A549 treated with AZD9567 at 1 μM for 4 hours (cell line): ENCODE data around the gene GJD3. TPM values are rescaled to one million over a fixed set of nuclear protein-coding genes. Genes with fewer than 3 reads are reported as not detected.

Source experiments
- total RNA-seq: library from RNA; stranded (reverse); fragments of 200-300 nt; extraction: Qiagen RNA extraction; gene quantifications from 5 replicates; pipeline ENCODE4 v1.2.3, GENCODE V29; 2022; ENCODE audit not compliant: insufficient read depth

GJD3 gene
- total RNA-seq = 0.81 to 1.2 TPM (median 0.92 TPM) in 4 of 5 replicates, not detected in the other

GRCh38 chr17:40364121-40364861 lies at the start of gene GJD3:
TSS of gene GJD3 (minus strand) at chr17:40364737. CDS start at chr17:40363815, 922 bp downstream.

Other genes starting within 250 kb of the GJD3 start
- 51.6 to 59.8 TPM (median 59.0 TPM) in 5 replicates for gene MSL1, start 242.8 kb downstream of the GJD3 start, total RNA-seq
- gene CASC3, start 224.2 kb downstream of the GJD3 start, total RNA-seq = 47.1 to 48.2 TPM (median 47.7 TPM) in 5 replicates
- gene RAPGEFL1, start 187.3 kb downstream of the GJD3 start, total RNA-seq = 3.7 to 4.6 TPM (median 3.7 TPM) in 5 replicates
- 18.6 to 22.4 TPM (median 21.0 TPM) in 5 replicates for gene WIPF2, start 145.4 kb downstream of the GJD3 start, total RNA-seq
- gene CDC6, start 76.9 kb downstream of the GJD3 start, total RNA-seq = 55.2 to 75.3 TPM (median 58.9 TPM) in 5 replicates
- 29.9 to 43.0 TPM (median 34.9 TPM) in 5 replicates for gene RARA, start 55.6 kb downstream of the GJD3 start, total RNA-seq
- 181 to 244 TPM (median 224 TPM) in 5 replicates for gene TOP2A, start 53.2 kb upstream of the GJD3 start, total RNA-seq
- gene IGFBP4, start 78.7 kb upstream of the GJD3 start, total RNA-seq = 2,235 to 2,843 TPM (median 2,588 TPM) in 5 replicates
- 146 to 216 TPM (median 192 TPM) in 5 replicates for gene TNS4, start 136.9 kb upstream of the GJD3 start, total RNA-seq
- gene CCR7, start 200.7 kb upstream of the GJD3 start, total RNA-seq = 0.68 to 0.89 TPM (median 0.81 TPM) in 4 of 5 replicates, not detected in the other